NCI-H128 (cell line): ENCODE results near the gene NOB1.
"Not testable (repeated sequence)": the region's sequence is repeated elsewhere in the genome, so short reads cannot be mapped to it uniquely, and the experiment has no call there.

Source experiments
- DNase-seq: peaks from one replicate; lab custom pipeline; 2025; ENCODE audit not compliant: unreplicated experiment; lab: John Stamatoyannopoulos, UW

Gene NOB1

GRCh38 chr16:69754469-69755310 is at the start of gene NOB1:
NOB1 (minus strand) TSS chr16:69754926; CDS start chr16:69754910, 16 bp downstream.
- DNase-seq, result peak; percentile 87

DNA sequence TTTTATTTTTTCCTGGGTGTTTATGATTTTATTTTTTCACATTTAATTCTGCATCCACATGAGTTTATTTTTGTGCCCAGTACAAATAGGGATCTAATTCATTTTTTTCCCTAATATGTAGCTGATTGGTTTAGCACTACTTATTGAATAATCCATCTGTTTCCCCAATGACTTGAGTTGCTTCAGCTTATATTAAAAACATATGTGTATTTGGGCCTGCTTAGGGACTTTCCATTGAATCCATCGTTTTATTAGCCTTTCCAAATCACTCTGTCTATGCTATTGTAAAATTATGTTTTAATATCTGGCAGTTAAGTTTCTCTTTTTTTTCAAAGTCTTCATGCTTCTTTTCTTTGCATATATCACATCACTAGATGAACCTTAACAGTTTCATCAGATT is 49.6 kb upstream of the NOB1 start:
- no peak for DNase-seq

DNA sequence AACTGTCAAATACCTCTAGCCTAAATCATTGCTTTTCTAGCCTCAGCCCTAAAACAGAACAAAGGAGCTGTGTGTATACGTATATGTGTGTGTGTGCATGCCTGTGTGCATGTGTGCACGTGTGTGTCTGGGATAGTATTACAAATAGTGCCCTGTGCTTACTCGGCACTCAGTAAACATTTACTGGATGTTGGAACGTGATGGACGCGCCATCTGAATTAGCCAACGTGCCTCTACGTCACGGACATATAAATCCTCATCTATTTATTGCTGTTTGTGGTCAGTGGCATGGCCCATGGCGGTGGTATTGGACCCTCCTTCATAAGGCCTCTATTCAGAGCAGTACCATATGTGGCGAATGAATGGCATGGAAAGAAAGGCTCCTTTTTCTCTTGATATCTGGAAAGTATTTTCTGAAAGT is 44.9 kb upstream of the NOB1 start:
- no peak for DNase-seq

DNA sequence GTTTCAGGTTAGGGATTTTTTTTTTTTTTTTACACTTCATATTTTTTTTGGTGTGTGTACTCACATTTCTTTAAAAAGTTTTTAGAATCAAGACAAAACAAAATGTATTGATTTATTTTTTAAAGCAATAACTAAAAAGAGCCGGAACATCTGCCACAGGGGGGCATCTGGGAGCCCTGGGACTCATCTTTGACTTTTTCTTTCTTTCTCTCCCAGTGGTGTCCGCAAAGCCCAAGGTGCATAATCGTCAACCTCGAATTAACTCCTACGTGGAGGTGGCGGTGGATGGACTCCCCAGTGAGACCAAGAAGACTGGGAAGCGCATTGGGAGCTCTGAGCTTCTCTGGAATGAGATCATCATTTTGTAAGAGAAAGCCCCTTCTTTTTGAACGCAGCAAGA is 43.7 kb upstream of the NOB1 start:
- no peak for DNase-seq

GRCh38 chr16:69796285-69797118 is 41.8 kb upstream of the NOB1 start:
- DNase-seq, result peak; percentile 25

GRCh38 chr16:69794486-69794885 is 39.8 kb upstream of the NOB1 start:
- DNase-seq, result no peak

DNA sequence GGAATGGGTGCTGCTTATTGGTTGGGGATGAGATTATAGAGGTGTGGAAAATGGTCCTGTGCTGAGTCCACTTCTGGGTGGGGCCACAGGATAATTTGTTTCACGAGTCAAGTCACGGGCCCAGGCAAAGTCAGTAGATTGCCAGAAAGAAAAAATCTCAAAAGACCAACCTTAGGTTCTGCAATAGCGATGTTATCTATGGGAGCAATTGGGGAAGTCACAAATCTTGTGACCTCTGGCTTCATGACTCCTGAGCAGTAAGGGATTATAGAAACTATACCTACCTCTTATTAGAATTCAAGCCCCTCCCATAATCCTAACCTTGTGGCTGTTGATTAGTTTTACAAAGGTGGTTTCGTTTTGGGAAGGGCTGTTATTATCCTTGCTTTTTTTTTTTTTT is 38.8 kb upstream of the NOB1 start:
- no peak for DNase-seq

DNA sequence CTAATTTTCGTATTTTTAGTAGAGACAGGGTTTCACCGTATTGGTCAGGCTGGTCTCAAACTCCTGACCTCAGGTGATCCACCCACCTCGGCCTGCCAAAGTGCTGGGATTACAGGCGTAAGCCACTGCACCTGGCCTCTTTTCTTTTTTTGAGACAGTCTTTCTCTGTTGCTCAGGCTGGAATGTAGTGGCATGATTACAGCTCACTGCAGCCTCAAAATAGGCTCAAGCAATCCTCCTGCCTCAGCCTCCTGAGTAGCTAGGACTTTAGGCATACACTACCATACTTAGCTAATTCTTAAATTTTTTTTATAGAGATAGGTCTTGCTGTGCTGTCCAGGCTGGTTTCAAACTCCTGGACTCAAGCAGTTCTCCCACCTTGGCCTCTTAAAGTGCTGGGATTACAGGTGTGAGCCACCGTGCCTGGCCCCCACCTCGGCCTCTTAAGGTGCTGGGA is 36.7 kb upstream of the NOB1 start:
- DNase-seq, result not testable (repeated sequence)

DNA sequence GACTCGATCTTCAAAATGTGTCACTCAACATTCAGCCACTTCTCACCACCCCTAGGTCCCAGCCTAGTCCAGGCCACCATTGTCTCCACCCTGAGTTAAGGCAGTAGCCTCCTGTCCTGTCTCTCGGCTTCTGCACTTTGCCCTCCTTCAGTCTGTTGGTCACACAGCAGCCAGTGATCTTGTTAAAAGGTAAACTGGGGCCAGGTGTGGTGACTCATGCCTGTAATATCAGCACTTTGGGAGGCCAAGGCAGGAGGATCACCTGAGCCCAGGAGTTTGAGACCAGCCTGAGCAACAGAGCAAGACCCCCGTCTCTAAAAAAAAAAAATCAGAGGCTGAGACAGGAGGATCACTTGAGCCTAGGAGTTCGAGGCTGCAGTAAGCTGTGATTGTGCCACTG is 33.2 kb upstream of the NOB1 start:
- no peak for DNase-seq

GRCh38 chr16:69784586-69784985 is 29.9 kb upstream of the NOB1 start:
- no peak for DNase-seq

DNA sequence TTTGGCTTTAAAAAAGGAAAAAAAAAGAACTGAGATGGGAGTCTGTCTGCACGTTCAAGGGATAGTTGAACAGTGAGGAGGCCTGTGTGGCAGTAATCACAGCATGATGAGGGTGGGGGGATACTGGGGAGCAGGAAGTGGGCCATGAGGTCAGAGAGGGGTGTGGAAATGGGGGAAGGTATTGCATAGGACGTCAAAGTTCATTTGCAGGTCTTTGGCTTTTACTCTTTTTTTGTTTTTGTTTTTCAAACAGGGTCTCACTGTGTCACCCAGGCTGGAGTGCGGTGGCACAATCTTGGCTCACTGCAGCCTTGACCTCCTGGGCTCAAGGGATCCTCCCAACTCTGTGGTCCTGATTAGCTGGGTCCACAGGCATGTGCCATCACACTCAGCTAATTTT is 26.4 kb upstream of the NOB1 start:
- DNase-seq, result no peak

GRCh38 chr16:69779724-69780123 is 25.0 kb upstream of the NOB1 start:
- DNase-seq, result no peak

- DNase-seq, result no peak
Measured at GRCh38 chr16:69775563-69775962, 20.8 kb upstream of the NOB1 start.

DNA sequence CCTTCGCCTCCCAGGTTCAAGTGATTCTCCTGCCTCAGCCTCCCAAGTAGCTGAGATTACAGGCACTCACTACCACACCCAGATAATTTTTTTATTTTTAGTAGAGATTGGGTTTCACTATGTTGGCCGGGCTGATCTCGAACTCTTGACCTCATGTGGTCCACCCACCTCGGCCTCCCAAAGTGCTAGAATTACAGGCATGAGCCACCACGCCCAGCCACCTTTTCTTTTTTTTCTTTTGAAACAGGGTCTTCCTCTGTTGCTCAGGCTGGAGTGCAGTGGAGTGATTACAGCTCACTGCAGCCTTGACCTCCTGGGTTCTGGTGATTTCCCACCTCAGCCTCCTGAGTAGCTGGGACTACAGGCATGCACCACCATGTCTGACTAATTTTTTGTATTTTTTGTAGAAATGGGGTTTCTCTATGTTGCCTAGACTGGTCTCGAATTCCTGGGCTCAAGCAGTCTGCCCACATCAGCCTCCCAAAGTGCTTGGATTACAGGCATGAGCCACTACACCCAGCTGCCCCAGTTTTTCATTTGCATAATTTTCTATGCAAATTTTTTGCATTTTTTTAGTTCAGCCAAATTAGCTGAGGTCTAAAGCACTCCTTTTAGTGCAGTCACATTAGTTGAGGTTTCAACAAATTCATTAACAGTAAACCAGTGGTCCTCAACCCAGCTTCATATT is 18.7 kb upstream of the NOB1 start:
- no peak for DNase-seq

DNA sequence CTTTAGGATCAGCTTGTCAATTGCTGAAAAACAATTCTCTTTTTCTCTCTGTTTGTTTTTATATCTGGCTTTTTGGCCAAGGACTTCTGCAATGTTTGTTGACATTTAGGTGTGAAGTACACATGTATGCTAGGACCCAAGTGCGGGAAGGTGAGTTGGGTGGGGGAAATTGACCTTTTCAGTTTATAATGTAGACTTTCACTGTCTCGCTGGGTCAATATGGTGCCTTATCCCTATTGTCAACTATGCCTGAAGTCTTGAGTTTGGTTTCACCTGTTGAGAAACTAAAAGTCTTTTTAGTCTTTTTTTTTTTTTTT is 16.9 kb upstream of the NOB1 start:
- DNase-seq, result no peak

DNA sequence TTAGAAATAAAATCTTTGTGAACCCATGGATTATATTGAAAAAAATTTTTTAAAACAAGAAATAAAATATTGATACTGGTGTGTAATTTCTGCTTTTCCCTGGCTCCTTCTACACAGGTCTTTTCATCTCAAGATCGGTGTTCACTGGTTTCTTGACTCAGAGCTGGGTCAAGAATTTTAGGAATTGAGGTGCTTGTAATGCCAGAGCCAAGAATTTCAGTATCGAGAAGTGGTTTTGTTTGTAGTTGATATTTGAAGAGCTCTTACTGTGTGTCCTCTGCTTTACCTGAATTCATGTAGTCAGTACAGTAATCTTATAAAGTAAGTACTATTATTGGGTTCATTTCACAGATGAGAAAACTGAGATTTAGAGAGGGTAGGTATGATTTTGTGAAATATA is 14.7 kb upstream of the NOB1 start:
- no peak for DNase-seq

GRCh38 chr16:69768666-69769065 is 13.9 kb upstream of the NOB1 start:
- DNase-seq, result no peak

- no peak for DNase-seq
Measured at GRCh38 chr16:69767459-69768229, 12.9 kb upstream of the NOB1 start.

DNA sequence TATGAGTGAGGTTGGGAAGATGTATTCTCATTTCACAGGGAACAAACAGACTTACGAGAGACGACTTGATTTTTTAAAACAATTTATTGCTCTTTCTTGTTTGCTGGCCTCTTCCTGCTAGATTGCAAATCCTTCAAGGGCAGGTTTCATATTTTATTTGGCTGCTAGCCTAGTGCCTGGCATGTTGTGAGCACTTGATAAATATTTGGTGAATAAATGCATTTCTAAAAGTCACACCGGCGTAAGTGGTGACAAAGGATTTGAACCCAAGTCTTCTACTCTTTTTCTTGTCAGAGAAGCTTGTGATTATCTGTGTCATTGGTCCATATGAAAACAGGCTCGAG is 8.8 kb upstream of the NOB1 start:
- no peak for DNase-seq

GRCh38 chr16:69762814-69763598 is 8.3 kb upstream of the NOB1 start:
- no peak for DNase-seq
